GM19372 (cell line): Measurements from ENCODE around the gene OR52E1.

Experiments
- ATAC-seq: cut with Tn5 transposase; IDR thresholded peaks from one replicate; pipeline ENCODE4 v1.9.1; 2021; ENCODE audit warnings: mild to moderate bottlenecking, low read depth, moderate library complexity; ENCODE audit not compliant: unreplicated experiment

The OR52E1 gene

DNA sequence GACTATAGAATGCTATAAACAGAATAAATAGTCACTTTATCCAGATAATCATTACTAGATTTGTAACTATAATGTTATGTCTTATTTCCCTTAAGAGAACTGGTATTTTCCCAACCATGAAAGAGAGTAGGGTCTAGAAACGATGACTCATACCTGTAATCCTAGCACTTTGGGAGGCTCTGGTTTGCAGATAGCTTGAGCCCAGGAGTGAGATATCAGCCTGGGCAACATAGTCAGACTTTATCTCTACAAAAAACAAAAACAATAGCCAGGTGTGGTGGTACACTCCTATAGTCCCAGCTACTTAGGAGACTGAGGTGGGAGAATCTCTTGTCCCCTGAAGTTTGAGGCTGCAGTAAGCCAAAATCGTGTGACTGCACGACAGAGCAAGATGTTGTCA is 37.9 kb downstream of the OR52E1 start:
- ATAC-seq, result no peak

GRCh38 chr11:5115339-5115738 is 46.0 kb downstream of the OR52E1 start:
- no peak for ATAC-seq

DNA sequence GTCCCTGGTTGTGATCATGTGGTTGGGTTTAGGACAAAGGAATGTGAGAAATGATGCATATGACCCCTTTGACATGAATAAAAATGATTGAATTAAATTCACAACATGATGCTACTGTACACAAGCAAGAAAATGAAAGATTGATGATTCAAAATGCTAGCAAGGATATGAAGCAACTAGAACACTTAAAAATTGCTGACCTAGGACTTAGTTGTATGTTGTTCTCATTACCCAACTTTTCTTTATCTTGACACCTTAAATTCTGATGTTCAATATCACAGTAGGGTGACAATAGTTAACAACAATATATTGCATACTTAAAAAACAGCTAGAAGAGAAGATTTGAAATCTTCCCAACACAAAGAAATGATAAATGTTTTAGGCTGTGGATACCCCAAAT is 48.2 kb downstream of the OR52E1 start:
- ATAC-seq, result no peak

DNA sequence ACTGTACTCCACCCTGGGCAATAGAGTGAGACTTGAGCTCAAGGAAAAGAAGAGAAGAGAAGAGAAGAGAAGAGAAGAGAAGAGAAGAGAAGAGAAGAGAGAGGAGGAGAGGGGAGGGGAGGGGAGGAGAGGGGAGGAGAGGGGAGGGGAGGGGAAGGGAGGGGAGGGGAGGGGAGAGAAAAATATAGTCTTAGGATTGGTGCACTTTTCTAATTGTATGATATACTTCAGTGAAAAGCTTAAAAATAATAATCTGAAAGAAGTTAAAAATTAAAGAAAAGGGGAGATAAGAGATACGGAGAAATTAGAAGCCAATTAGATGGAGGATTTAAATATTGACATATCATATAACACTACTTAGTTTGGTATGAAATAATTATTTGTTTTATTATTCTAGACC is 49.5 kb downstream of the OR52E1 start:
- no peak for ATAC-seq
